Esophagus muscularis mucosa (tissue), 4 donors: Measurements from ENCODE around the gene IDH2.

Experiments used
- CTCF ChIP-seq, 3 experiments: fragments of 200-600 bp in 2 of 3; fragments of 450-650 bp in 1 of 3; sonication (generic) in 2 of 3; IDR thresholded peaks; one replicate each; pipeline ENCODE4 v1.5.1; 2017 to 2019; ENCODE audit warnings: antibody characterized with exemption in 3 of 3, mild to moderate bottlenecking in 2 of 3, moderate library complexity in 1 of 3
- EP300 ChIP-seq: sonication (generic); formaldehyde crosslinking; IDR thresholded peaks from one replicate; pipeline ENCODE4 v1.6.1; 2017; ENCODE audit warnings: antibody characterized with exemption
- POLR2A ChIP-seq: fragments of 450-650 bp; IDR thresholded peaks from one replicate; pipeline ENCODE4 v1.6.1; 2017; ENCODE audit warnings: antibody characterized with exemption, moderate library complexity, mild to moderate bottlenecking, low read depth

- TF ChIP-seq CTCF (IDR thresholded peaks at IDR 0.05) (no peak), EP300 (no peak), POLR2A (no peak)
These were observed 28.2 kb downstream of the IDH2 start for GRCh38 chr15:90074023-90074422.
